GM21528 (cell line): ENCODE results near the gene CNTNAP5.

Source experiments
- ATAC-seq: cut with Tn5 transposase; IDR thresholded peaks from one replicate; pipeline ENCODE4 v1.9.1; 2021; ENCODE audit warnings: mild to moderate bottlenecking, moderate library complexity; ENCODE audit not compliant: unreplicated experiment, low FRiP score

CNTNAP5 gene

DNA sequence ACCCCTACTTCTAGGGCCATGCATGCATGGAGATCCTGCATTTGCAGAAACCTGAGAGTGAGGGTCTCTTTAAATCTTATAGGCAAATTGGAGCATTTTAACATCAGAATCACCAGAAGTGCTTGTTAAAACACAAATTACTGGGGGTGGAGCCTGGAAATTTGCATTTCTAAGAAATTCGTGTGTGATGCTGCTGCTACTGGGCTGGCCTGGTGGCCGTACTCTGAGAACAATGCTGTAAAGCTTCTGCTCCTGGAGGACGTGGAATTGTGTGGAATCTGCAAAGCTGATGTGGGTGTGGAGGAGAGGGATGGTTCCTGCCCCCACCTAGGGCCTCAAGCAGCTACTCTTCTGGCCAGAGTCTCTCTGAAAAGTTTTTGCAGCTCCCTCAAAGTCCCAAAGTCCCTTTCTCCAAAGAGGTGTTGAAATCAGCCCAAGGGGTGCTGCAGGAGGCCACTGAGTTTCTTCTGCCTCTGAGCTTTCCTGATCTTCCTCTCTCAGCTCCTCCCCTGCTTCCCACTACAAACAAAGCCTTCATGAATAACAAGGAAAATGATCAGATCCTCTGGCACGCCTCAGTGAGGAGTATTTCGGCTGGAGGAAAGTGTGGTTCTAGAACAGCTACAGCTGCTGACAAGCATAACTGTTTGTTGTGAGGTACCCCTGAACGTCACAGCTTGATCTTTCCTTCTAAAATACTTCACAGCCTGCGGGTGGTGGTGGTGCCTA is 508.3 kb downstream of the CNTNAP5 start:
- no peak for ATAC-seq

DNA sequence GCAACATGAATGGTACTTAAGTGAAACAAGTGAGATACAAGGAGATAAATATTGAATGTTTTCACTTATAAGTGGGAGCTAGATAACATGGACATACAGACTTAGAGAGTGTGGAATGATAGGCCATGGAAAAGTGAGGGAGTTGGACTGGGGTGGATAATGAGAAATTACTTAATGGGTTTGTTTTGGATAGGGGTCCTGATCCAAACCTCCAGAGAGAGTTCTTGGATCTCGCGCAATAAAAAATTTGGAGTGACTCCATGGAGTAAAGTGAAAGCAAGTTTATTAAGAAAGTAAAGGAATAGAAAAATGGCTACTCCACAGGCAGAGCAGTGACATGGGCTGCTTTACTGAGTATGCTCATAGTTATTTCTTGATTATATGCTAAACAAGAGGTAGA is 508.9 kb downstream of the CNTNAP5 start:
- ATAC-seq: no peak

DNA sequence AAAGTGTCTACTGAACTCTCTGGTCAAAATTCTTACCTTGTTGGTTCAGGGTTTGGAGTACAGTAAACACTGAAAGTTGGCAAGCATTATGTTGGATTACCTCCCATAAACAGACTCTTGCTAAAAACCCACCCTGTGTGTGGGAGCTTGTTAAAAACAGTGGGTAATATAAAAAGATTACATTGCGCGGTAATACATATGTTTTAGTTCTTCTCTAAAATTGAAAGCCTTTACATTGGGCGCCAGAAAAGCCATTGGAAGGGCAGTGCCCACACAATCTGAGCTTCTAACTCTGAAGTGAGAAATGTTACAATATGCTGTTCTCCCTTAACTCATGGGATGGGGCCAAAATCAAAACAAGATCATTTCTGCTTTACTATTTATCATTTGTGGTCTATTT is 510.7 kb downstream of the CNTNAP5 start:
- no peak for ATAC-seq

DNA sequence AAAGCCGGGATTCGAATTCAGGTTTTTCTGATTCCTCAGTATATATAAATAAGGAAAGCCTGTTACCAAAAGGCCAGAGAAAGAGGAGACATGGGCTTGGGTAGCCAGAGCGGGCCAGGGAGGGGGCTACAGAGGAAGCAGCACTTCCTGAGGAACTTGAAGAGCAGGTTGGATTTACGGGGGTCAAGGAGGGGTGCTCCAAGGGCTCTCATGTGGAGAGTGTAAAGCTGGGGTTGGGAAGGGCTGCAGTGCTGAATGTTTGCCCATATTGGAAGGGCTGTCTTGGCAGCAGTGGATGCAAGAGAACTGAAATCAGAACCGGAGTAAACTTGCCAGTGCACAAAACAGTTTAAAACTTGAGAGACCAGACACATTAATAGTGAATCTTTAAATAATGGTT is 511.5 kb downstream of the CNTNAP5 start:
- ATAC-seq: no peak

DNA sequence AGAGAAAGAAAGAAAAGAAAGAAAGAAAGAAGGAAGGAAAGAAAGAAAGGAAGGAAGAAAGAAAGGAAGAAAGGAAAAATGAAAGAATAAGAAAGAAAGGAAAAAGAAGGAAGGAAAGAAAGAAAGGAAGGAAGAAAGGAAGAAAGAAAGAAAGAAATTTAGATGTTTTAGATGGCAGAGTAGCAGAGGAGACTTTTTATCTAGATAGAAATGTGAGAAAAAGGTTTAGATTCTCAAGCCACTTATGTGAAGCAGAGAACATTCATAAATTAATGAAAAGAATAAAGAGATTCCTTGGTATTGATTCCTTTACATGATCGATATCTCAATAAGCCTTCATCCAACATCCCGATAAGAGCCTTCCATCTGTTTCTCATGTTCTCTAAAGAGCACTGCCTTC is 513.5 kb downstream of the CNTNAP5 start:
- no peak for ATAC-seq

DNA sequence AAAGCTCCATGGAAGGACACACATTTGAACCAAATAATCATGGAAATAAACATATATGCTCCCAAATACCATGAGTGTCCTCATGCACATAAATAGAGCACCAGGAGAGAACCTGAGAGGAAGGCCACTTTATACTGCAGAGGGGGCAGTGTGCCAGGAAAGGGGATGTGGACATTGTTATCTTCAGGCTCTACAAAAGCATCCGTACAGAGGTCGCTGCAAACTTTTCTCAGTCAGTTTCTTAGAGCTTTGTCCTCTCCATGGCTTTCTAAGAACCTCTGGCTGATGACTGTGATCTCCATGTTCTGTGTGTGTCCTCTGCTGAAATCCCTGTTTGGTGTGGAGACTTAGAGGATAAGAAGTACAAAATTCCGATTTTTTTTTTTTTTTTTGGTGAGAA is 515.7 kb downstream of the CNTNAP5 start:
- no peak for ATAC-seq

DNA sequence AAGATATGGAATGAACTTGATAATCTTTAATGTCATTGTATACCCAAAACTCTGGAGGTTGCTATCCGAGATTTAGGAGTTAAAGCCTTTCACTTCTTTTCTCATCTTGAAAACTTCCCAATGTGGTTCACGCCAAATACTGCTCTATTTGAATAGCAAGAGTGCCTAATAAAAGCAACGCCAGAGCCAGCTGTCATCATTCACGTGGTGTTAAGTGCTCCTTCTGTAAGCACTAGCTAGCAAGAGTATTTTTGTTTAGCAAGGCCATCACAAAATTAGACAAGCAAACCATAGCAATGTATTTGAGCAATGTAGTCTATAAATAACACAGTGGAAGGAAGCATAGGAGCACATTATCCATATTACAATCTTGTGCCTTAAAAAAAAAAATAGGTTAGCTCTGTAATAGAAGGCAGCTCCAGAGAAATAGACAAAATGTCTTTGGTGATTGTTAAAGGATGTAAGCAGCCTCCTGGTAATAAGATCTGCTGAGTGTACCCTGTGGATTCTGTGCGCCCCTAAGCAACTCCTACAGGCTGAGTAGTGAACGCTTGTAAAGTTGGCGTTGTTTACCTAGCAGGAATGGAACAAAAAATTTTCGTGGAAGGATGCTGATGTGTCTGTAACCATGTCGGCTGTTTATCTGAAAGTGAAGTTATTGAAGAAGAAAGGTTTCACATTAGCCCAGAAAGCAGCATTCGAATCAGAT is 518.0 kb downstream of the CNTNAP5 start:
- no peak for ATAC-seq

DNA sequence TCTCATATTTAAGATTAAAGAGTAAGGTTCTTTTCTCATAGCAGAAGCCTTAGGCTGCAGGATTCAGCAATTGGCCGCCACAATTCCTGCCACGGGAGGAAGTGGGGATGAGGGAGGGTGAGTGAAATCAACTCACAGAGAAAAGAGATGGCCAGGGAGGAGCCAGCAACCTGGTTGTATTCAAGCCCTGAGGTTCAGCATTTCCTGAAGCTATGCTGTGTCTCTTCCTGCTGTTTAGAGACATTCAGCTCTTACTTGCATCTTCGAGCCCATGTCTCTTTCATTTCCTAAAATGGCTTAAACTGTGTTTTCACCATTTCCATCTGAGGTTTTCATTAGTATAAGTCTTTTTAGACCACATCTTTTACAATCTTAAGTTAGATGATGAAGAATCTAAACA is 522.6 kb downstream of the CNTNAP5 start:
- no peak for ATAC-seq

DNA sequence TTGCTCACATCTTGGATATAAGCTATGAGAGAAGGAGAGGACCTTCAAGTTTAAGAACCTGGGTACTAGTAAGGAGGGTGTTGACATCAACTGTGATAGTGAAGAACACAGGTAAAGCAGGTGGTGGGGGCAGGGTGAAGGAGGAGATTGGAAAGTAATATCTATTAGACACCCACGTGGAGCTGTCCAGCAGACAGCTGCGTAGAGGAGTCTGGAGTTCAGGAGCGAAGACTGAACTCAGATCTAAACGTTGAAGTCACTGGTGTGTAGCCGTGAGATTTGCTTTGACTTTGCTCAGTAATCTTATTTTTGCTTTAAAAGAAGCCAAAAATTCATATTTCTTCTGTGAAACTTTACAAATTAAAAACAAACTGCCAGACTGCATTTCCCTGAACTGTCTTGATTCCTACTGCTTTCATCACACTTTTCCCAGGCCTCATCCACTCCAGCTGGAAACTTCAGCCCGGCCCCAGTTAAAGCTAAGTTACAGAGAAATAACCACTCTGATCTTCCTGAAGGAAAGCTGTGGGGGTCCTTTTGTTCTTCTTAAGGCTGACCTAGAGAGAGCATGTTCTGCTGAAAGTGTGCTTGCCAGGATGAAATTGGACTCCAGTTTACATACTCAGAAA is 533.3 kb downstream of the CNTNAP5 start:
- no peak for ATAC-seq

DNA sequence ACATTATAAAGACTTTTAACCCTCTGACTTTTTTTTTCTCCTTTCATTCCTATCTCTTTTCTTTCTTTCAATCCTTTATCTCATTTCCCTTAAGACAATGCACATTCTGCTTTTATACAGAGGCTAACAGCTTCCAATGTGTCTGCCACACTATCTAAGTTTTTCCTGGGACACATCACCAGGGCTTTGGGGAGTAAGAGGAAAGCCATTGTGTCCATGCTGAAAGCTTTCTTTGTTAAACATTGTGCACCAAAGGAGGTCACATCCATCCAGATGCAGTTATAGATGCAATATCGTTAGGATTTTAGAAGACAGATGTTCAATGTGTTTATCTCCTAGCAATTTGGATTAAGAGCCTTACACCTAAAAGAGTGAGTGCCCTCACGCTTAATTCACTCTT is 534.1 kb downstream of the CNTNAP5 start:
- ATAC-seq: no peak

DNA sequence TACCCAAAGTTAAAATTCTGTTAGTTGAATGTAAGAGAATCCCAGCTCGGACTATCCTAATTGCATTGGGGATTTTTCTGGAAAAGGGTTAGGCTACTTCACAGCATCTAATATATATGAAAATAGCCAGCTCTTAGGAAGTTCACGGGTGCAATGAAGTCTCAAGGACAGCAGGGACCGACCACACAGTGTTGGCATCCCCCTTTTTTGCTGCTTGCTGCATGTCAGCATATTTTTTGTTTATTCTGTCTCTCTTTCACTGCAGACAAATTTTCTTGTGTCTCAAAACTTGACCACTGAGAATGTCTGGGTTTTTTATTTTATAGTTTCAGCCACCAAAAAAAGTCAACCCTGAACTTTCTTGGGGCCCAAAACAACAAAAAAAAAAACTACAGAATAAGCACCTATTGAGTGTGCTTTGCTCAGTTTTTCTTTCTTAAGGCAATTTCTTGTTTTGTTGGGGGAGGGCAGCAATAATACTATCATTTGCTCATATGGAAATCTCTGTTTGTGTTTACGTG is 535.6 kb downstream of the CNTNAP5 start:
- no peak for ATAC-seq

DNA sequence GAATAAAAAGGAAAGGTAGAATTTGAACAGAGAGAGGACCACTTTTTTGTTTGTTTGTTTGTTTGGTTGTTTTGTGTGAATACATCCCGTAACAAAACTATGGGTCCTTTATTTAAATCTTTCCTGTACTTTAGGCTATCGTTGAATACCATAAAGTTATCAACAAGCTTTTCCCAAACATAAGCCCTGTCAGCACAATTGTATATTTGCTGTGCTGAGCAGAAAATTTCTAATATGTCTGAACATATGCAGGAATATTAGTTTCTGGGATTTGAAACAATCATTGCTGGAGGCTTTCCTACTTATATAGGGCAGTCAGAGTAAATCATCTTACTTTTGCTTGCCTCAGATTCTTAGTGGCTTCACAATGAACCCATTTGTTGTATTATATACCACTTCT is 536.4 kb downstream of the CNTNAP5 start:
- no peak for ATAC-seq

DNA sequence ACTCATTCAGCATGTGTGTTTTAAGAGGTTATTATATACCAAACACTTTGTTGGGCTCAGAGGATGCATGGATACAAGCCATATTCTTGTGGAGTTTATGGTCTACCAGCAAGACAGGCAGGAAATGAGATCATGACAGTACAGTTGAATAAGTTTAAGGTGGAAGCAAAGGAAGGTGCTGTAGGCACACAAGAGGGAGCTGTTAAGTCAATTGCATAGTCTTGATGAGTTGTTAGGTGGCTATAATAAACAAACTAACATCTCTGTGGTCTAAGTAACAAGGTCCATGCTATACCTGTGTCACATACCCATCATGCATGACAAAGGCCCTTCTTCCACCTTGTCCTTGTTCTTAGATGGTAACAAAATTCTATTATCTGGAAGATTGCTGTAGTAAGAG is 538.3 kb downstream of the CNTNAP5 start:
- ATAC-seq: no peak

DNA sequence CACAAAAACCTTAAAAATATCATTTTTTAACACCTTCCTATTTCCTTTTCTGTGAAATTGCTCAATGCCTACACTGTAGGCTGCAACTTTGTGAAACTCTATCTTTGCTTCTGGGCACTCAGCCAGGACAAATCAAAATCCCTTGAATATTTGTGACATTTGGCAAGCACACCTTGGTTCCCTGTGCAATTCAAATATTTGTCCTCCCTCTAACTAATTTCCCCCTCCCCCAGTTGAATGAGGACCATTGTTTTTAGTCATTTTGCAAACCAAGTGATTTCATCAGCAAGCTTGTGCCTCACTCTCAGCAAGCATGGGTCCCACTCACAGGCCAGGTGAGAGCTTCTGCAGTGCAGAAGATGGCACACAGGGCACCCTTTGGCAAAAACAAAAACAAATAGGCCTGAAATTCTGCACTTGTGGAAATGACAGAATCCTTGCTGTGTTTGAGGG is 541.5 kb downstream of the CNTNAP5 start:
- no peak for ATAC-seq

DNA sequence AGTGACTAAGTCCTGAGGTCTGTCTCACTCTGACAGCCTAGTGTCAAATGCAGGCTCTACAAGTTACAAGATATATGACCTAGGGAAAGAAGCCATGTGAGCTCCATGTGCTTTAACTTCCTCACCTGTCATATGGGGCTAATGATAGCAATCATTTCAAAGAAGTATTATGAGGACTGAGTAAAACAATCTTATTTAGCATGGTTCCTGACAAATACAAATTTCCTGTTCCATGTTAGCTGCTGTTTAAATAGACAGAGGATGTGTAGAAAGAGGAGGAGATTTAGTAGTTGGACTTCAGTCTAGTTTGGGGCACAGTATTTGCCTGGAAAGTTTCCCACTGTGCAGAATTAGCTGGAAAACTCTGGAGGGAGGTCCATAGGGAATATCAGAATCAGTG is 545.8 kb downstream of the CNTNAP5 start:
- ATAC-seq: no peak

DNA sequence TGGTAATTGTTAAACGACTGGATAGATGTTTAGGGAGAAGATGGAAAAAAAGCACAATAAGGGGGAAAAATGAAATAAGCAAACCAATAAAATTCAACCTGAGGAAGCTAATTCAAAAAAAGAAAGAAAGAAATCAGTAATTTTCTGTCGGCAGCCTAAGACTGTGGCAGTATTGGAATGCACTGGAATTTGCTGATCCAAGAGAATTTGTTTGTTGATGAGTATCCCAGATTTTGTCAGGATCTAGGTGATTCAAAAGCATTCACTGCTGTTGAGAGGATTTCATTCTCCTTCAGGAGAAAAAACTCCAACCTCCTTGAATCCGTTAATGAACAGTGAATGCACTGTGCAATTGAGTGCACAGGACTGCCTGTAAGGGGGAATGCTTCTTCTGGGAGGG is 546.7 kb downstream of the CNTNAP5 start:
- no peak for ATAC-seq

DNA sequence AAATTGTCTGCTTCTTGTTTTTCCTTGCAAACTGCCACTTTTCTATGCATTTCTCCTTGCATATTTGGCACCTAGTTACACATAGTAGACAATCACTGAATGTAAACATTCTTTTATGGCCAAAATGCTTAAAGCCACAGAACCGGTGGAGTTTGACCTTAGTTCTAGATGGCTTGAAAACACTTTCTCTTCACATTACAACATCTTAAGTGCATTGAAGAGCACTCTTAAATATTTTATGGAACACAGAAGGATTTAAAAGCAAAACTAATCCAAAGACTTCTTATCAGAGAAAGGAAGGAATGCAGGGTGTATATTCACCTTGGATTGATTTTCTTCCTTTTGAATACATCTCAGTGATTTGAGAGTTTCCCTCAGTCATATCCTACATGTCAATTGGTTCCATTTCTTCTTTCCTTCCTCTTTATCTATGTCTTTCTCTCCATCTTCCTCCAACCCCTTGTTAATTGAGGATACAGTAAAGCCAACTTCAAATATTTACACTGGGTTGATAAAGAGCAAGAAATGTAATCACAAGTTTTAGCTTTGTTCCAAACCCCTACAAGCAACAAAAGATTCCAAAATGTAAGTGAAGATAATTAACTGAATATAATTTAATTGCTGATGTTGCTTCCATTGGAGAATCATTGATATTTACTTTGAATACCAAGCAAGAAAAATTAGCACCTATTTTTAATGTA is 548.0 kb downstream of the CNTNAP5 start:
- ATAC-seq: no peak

DNA sequence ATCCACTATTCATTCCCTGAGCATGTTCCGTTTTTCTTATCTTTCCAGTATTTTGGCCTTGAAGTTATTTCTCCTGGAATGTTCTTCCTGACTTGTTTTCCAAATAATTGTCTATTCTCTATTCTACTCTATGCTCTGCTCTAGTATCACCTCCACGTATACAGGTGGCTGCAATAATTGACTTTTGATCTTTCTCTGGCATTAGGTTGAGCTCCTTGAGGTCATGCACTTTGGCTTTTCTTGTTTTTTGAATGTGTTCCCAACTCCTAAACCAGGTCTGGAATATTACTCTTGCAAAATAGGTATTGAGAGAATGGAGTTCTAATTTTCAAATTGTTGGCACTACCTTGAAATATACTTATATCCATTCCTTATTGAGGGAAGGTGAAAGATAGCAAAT is 550.4 kb downstream of the CNTNAP5 start:
- ATAC-seq: no peak

DNA sequence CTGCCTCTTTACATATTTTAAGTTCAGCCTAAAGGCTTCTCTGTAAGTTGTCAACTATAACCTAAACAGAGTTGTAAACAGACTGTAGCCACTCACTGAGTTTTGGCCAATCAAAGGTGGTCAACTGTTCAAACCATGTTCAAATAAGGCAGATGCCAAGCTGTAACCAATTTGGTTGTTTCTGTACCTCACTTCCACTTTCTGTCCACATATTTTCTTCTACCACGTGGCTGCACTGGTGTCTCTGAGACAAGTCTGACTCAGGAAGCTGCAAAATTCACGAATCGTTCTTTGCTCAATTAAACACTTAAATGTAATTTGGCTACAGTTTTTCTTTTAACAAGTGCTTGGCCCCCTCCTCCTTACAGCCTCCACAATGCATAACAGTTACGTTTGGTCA is 555.2 kb downstream of the CNTNAP5 start:
- ATAC-seq: no peak

DNA sequence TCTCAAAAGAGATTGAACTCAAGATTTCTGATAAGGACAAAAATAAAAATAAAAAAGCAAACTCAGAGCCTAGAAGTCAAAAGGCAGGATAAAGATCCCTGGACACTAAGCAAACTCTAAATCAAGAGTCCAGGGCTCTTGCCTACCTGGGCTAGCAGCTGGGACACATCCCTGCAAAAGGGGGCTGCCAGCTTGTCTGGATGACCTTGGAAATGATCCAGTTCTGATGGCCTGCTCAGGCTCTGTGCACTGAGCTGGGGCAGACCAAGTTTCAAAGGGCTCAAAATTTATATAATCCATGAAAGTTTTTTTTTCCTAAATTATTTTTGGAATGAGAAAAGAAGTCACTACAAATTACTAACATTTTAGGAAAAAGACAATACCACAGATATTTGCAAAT is 557.3 kb downstream of the CNTNAP5 start:
- no peak for ATAC-seq

DNA sequence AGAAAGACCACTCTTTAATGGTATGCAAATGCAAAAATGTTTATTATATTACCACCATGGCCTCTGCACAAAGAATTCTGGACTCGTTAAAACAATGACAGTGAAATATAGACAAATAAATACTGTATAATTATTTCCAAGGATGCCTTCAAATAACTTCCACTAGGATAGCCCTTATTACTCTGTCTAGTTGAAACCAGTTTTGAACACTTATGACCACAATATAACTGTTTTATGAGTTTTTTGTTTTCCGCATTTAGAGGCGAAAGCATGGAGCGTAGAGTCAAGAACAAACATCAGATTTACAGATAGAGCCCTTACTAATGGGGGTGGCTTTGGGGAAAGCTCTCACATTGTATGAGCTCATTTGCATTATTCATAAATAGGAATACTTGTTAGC is 559.5 kb downstream of the CNTNAP5 start:
- no peak for ATAC-seq
